Testis (tissue), 2 donors: ENCODE measurements around the gene NAV3.

Experiments used
- CTCF ChIP-seq, 3 experiments: fragments of 450-650 bp in 2 of 3; fragments of 200-600 bp in 1 of 3; sonication (generic) in 1 of 3; IDR thresholded peaks; one replicate each; pipeline ENCODE4 v1.5.1; 2016 to 2019; ENCODE audit warnings: antibody characterized with exemption in 3 of 3, mild to moderate bottlenecking in 2 of 3, moderate library complexity in 1 of 3
- POLR2A ChIP-seq: fragments of 450-650 bp; IDR thresholded peaks from one replicate; pipeline ENCODE4 v1.6.1; 2017; ENCODE audit warnings: antibody characterized with exemption, mild to moderate bottlenecking, moderate library complexity

GRCh38 chr12:78005094-78005492 is 174.4 kb downstream of the NAV3 start:
- TF ChIP-seq POLR2A (no peak), CTCF (IDR thresholded peaks at IDR 0.05) (no peak)
